Stimulated activated CD8-positive, alpha-beta memory T cell treated with anti-CD3 and anti-CD28 coated beads, Interleukin-4, amount 100 ng/mL, for 1 hour (primary cell): ENCODE results near the gene SLC17A8.
"Not testable (repeated sequence)": the region's sequence is repeated elsewhere in the genome, so short reads cannot be mapped to it uniquely, and the experiment has no call there.

Source experiments
- DNase-seq, 2 donors: peaks; one replicate each; pipeline ENCODE4 v3.0.0-alpha.2; 2020; ENCODE audit warnings: low read depth in 2 of 2, low spot score in 1 of 2

SLC17A8 gene

GRCh38 chr12:100422646-100423045 lies 65.8 kb downstream of the SLC17A8 start:
- no peak for DNase-seq

GRCh38 chr12:100426145-100426544 lies 69.3 kb downstream of the SLC17A8 start:
- DNase-seq, result no peak

DNA sequence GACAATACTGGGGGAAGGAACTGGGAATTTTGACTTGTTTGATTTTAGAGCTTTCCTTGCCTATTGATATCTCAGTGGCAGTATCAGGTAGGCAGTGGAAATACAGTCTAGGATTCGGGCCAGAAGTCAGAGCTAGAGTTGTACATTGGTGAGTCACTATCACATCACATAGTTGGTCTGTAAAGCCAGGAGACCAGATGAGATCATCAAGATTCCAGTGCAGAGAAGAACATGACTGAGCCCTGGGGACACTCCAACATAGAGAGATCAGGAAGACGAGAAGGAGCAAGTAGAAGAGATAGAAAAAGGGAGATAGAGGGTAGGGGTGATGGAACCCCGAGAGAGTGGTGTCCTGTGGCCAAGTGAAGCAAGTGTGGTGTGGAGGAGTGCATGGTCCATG lies 70.2 kb downstream of the SLC17A8 start:
- DNase-seq, result no peak

- DNase-seq, result not testable (repeated sequence)
These were observed 73.4 kb downstream of the SLC17A8 start for GRCh38 chr12:100430251-100430650.

- DNase-seq, result no peak
These were observed 76.8 kb downstream of the SLC17A8 start for GRCh38 chr12:100433701-100434100.

- DNase-seq, result no peak
These were observed 77.3 kb downstream of the SLC17A8 start for GRCh38 chr12:100434177-100434576.

- DNase-seq, result no peak
These were observed 79.1 kb downstream of the SLC17A8 start for GRCh38 chr12:100435957-100436356.

- no peak for DNase-seq
These were observed 80.4 kb downstream of the SLC17A8 start for GRCh38 chr12:100437038-100437841.

DNA sequence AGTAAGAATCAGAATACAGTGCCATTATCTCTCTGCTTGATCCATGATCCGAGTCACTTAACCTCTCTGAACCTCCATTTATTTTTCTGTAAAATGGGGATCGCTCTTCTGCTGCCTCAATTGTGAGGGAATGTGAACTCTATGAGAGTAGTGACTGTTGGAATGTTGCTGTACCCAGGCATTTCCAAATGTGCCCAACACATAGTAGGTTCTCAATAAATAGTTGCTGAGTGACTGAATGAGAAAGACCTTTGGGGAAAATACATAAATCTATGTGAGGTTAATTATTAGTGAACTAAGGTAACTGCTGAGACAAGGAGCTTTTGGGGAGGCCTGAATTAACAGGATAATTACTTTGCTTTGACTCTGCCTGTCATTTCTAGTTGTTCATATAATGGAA lies 82.9 kb downstream of the SLC17A8 start:
- DNase-seq, result no peak

DNA sequence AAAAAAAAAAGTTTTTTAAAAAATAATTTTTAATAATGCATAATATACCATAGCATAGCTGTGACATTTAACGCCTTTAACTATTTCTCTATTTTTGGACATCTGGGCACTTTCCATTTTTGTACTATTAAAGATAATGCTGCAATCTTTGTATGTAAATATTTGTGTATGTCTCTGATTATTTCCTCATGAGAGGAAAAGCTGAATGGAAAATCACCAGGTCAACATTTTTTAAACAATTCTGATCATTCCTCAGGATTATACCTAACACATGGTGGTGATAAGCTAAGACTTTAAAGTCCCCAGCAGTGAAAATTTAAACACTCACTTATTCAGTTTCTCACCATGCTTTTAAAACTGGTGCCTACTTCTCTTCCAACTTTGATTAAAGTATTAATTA lies 85.5 kb downstream of the SLC17A8 start:
- DNase-seq, result no peak

DNA sequence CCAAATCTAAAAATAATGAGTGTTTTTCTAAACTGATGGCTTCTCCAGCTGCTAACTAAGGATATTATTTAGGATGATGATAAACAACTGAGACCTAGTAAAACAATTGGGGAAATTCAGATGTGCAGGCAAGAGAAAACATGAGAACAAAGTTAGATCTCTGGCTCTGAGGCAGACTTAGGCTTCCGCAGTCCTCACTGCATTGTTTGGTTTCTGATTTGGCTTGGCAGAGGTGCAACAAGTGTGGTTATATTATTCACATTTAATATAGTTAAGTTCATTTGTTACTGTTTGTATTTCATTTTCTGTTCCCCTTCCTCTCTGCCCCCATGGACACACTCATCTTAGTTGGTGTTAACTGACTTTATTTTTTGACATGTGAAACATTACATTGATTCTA lies 86.6 kb downstream of the SLC17A8 start:
- DNase-seq, result no peak

DNA sequence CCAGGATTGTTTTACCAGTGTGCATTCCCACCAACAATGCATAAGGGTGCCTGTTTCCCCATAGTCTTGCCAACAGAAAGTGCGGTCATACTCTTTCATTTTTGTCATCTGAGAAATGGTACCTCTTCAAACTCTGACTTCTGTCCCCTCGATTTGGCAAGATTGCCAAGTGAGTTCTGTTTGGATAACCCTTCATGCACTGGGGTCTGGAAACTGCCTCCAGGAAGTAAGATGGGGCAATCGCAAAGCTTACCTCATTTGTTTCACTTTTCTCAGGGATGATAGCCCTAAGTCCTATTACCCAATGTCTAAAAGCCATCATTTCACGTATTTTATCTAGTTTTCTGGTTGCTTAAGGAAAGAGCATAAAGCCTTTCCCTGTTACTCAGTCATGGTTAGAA lies 88.2 kb downstream of the SLC17A8 start:
- no peak for DNase-seq

DNA sequence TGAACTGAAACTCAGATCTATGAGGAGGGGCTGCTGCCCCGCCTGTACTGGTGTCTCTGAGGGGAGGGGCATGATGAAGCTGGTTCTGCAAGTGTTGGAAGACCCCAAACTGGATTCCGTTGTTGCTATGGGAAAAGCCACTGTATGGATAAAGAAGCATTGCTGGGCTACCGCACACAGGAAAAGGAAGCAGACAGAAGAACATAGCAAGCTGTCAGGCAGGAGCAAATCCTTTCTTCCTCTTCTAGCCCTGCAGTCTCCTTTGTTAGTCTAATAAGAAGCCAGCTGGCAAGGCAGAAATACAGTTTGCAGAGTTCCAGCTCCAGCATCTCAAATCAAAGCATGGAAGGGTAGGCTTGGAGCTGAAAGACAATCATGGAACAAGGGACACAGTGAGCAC lies 90.5 kb downstream of the SLC17A8 start:
- no peak for DNase-seq

DNA sequence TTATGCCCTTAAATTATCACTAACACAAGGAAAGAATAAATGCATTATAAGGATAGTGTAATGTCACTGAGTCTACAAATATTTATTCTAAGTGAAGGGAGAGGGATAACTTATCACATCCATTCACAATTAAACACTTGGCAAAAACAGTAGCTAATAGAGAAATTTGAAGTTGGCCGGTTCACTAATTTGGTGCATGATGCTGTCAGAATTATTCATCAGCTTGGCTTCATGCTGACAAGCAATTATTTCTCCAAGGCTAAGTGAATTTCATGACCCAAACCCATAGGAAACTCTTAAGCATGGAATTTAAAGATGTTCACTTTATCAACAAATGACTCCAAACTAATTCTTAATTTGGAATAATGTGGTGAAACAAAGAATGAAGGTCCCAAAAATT lies 91.8 kb downstream of the SLC17A8 start:
- DNase-seq, result no peak

DNA sequence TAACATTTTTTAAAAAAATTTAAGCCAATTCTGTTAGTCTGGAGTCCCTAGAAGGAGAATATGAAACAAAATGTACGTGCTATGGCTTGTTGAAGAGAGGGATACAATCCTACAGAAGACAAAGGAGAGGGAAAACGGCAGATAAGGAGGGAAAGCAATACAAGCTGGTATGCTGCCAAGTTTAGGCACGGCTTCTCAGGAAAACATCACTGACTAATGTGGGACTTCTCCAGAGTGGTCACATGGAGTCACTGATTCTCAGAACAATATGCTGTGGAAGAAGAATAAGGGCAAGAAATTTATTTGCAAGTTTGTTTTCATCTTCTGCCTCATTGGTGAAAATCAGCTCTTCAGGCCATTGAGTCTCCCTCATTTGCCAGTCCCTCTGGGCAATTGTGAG lies 93.9 kb downstream of the SLC17A8 start:
- DNase-seq, result no peak

DNA sequence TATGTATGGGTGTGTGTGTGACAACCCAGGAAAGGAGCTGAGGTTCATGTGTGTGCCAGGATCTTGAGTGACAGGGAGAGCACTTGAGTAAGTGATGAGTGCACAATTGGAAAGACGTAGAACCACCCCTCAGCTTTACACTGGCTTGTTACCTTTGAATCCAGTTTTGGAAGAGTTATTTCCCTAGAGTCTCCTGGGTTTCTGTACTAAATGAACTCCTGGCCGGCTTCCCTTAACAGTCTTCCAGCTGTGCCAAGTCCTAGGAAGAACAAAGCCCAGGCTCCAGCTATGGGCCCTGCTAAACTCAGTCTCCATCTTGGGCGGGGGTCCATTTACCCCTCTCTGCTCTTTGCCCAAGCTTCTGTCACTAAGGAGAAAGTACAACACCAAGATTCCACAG lies 97.1 kb downstream of the SLC17A8 start:
- no peak for DNase-seq

- DNase-seq, result no peak
These were observed 99.0 kb downstream of the SLC17A8 start for GRCh38 chr12:100455896-100456295.

DNA sequence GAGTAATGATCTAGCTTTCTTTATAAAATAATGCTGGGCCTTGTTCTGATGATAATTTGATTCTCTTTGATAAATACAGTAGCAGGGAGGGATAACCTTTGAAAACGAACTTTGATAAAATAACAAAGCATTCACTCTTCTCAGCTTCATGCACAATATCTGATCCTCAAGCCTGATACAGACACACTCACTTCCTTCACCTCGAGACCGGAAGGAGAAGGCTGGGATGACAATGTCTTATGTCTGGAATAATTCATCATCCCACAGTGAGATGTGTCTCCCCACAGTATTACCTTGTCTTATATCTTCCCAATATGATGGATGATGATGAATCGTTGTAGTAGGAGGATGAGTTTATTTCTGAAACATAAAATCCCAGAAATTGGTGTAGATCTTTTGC lies 101.3 kb downstream of the SLC17A8 start:
- no peak for DNase-seq

- DNase-seq, result no peak
These were observed 103.8 kb downstream of the SLC17A8 start for GRCh38 chr12:100460702-100461101.

- DNase-seq, result no peak
These were observed 104.6 kb downstream of the SLC17A8 start for GRCh38 chr12:100461330-100461973.

DNA sequence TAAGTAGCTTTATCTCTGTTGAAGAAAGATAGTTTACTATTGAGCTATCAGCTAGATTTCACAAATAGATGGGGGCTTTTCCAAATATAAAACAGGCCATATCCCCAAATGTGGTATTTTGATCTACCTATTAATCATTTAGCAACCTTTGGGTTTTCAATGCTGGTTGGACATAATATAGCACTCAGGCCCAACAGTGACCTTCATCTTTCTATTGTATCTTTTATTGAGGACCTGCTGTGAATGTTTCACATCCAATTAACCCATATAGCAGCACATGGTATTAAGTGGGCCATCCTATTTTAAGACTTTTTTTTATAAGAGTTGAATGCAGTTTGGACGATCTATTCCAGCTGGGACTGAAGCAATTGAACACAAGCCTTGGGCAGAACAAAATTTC lies 106.8 kb downstream of the SLC17A8 start:
- no peak for DNase-seq

DNA sequence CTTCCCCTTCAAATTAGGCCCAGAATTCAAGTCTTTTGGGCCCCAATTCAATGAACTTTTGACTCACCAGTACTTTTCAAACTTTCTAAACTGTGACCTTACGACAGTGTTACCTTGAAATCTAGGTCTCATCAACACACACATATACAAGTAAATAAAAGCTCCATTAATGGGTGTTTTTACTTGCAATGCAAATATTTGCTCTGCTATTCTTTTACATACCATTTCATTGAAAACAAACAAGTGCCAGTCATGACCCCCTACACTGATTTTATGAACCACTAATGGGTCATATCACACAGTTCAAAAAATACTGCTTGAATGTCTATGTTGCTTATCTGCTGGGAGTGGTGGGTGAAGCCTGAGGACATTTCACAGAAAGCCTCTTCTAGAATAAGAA lies 107.7 kb downstream of the SLC17A8 start:
- DNase-seq, result no peak

DNA sequence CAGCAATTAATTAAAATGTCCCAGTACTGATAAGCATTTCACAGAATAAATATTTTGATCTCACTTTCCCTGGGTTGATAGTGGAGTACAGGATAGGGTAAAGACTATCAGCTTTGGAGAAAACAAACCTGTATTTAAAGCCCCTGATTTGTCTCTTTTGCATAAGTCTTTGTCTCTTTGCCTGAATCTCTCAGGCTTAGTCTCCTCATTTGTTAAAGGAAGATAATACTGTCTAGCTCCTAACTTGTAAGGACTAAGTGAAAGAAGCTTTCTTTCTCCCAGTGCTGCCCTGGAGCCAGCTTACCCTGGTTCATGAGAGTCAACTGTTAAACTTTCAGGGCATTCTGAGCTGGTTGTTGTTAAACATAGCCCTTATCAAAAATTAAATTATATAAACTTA lies 111.3 kb downstream of the SLC17A8 start:
- DNase-seq, result no peak
